ENCODE measurements around the gene RUNX1. TPM values are rescaled to one million over a fixed set of nuclear protein-coding genes. Genes with fewer than 3 reads are reported as not detected.

The RUNX1 gene
- total RNA-seq, 1 experiment from 2014 or later: 55.2 TPM

DNA sequence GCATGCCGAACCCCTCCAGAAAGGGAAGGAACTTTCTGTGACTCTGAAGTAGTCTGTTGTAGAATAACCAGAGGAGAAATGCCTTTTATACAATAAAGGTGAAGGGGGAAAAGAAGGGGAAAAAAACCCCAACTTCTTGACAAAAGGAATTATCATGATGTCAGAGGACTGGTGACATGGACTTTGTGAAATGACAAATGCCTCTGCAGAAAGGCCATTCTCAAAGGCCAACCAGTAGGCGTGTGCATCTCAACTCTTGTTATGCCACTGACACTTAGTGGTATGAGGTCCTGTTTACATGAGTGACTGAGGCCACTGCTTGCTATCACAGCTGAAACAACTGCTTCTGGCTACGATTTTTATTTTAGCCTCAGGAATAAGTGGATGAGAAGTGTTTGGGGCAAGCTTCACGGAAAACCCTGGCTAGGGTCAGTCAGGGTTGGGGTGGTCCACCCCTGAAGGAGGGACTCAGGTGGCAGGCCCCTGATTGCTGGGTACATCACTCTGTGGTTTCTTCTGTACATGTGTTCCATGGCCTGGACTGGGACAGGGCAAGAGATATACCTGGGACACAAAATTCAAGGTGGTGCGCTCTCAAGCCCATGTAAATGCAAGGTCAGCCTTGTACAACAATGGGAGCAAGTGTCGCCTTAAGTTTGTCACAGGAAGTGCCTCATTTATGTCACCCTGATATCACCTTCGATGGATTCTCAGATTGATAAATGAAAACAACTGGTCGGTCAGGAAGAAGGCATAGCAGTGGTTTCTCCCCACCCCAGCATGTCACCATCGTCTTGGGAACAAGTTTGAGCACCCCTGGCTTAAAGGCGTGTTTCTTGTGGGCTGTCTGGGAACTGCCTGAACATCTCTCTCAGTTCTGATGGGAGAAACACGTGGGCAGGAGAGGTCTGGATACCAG, 12.4 kb downstream of the RUNX1 start:
- no peak for DNase-seq
- no peak overlapping the region for H3K27ac ChIP-seq (ENCODE audit: low read length)
- ChIA-PET CTCF (no interaction called here), POLR2A (ENCODE audit: unreplicated experiment) (no interaction called here)
- no peaks in the 10 kb centered on the region for H3K9me3 ChIP-seq (ENCODE audit: low read length)
- peaks cover 11% of the 10 kb centered on the region; the same call in 1 of the 2 replicates for H3K36me3 ChIP-seq (ENCODE audit: low read depth, low read length)
- ATAC-seq: no peak
- H3K9me2 ChIP-seq (replicated peaks; ENCODE audit: low read length): no peaks in the 10 kb centered on the region
- H3K4me2 ChIP-seq (ENCODE audit: low read length): no peak overlapping the region
- H3K4me1 ChIP-seq (ENCODE audit: insufficient read depth, low read length): peaks cover 7% of the 10 kb centered on the region; the same call in 1 of the 2 replicates
- no peak overlapping the region for H3K4me3 ChIP-seq (ENCODE audit: low read length)
- intact Hi-C loops (cut with micrococcal nuclease): no loop called here
- no TSS peak for BruUV-seq (replicated peaks)
- no peak overlapping the region for H3K9ac ChIP-seq (ENCODE audit: low read length)
- H4K20me1 ChIP-seq (ENCODE audit: low read length): no peaks in the 10 kb centered on the region
- H3F3A ChIP-seq (ENCODE audit: low read length, unreplicated experiment): no peaks in the 10 kb centered on the region
- no peaks in the 10 kb centered on the region for H3K27me3 ChIP-seq (ENCODE audit: low read length)
- H3K79me2 ChIP-seq (ENCODE audit: low read length): peaks cover 98% of the 10 kb centered on the region
- TF ChIP-seq, protein P1, sequence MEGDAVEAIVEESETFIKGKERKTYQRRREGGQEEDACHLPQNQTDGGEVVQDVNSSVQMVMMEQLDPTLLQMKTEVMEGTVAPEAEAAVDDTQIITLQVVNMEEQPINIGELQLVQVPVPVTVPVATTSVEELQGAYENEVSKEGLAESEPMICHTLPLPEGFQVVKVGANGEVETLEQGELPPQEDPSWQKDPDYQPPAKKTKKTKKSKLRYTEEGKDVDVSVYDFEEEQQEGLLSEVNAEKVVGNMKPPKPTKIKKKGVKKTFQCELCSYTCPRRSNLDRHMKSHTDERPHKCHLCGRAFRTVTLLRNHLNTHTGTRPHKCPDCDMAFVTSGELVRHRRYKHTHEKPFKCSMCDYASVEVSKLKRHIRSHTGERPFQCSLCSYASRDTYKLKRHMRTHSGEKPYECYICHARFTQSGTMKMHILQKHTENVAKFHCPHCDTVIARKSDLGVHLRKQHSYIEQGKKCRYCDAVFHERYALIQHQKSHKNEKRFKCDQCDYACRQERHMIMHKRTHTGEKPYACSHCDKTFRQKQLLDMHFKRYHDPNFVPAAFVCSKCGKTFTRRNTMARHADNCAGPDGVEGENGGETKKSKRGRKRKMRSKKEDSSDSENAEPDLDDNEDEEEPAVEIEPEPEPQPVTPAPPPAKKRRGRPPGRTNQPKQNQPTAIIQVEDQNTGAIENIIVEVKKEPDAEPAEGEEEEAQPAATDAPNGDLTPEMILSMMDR (conservative IDR thresholded peaks at IDR 0.05; ENCODE audit: low read depth, low read length): no peak
- no peak for TF ChIP-seq EZH2 (IDR thresholded peaks at IDR 0.05; ENCODE audit: low read length, unreplicated experiment)
- no peak for TF ChIP-seq EZH2phosphoT487 (IDR thresholded peaks at IDR 0.05; ENCODE audit: borderline replicate concordance, low read length)
- H2AFZ ChIP-seq (ENCODE audit: low read length): no peak overlapping the region

GRCh38 chr21:35035581-35035980, 13.5 kb downstream of the RUNX1 start:
- Histone ChIP-seq H3K27ac (ENCODE audit: low read length) (no peak overlapping the region), H4K20me1 (ENCODE audit: low read length) (no peaks in the 10 kb centered on the region), H3K9me3 (ENCODE audit: low read length) (no peaks in the 10 kb centered on the region), H3K9ac (ENCODE audit: low read length) (no peak overlapping the region), H3K79me2 (ENCODE audit: low read length) (peaks cover 97% of the 10 kb centered on the region), H3K9me2 (replicated peaks; ENCODE audit: low read length) (no peaks in the 10 kb centered on the region), H3K27me3 (ENCODE audit: low read length) (no peaks in the 10 kb centered on the region), H3K4me1 (ENCODE audit: insufficient read depth, low read length) (peaks cover 7% of the 10 kb centered on the region; the same call in 1 of the 2 replicates), H3K36me3 (ENCODE audit: low read depth, low read length) (peaks cover 11% of the 10 kb centered on the region; the same call in 1 of the 2 replicates), H3K4me3 (ENCODE audit: low read length) (no peak overlapping the region), H3F3A (ENCODE audit: low read length, unreplicated experiment) (no peaks in the 10 kb centered on the region), H3K4me2 (ENCODE audit: low read length) (no peak overlapping the region), H2AFZ (ENCODE audit: low read length) (no peak overlapping the region)
- TF ChIP-seq EZH2 (IDR thresholded peaks at IDR 0.05; ENCODE audit: low read length, unreplicated experiment) (no peak), EZH2phosphoT487 (IDR thresholded peaks at IDR 0.05; ENCODE audit: borderline replicate concordance, low read length) (no peak)
- TF ChIP-seq, protein P1 (conservative IDR thresholded peaks at IDR 0.05; ENCODE audit: low read depth, low read length): no peak
- no peak for DNase-seq
- intact Hi-C loops (cut with micrococcal nuclease): no loop called here
- no TSS peak for BruUV-seq (replicated peaks)
- ATAC-seq: no peak
- ChIA-PET CTCF (no interaction called here), POLR2A (ENCODE audit: unreplicated experiment) (no interaction called here)

GRCh38 chr21:35035116-35035515, 14.0 kb downstream of the RUNX1 start:
- H3K27ac ChIP-seq (ENCODE audit: low read length): no peak overlapping the region
- H3K27me3 ChIP-seq (ENCODE audit: low read length): no peaks in the 10 kb centered on the region
- ATAC-seq: no peak
- H2AFZ ChIP-seq (ENCODE audit: low read length): no peak overlapping the region
- TF ChIP-seq EZH2phosphoT487 (IDR thresholded peaks at IDR 0.05; ENCODE audit: borderline replicate concordance, low read length) (no peak), EZH2 (IDR thresholded peaks at IDR 0.05; ENCODE audit: low read length, unreplicated experiment) (no peak)
- TF ChIP-seq, protein P1 (conservative IDR thresholded peaks at IDR 0.05; ENCODE audit: low read depth, low read length): no peak
- CTCF ChIA-PET: no interaction called here
- H3K4me1 ChIP-seq (ENCODE audit: insufficient read depth, low read length): peaks cover 7% of the 10 kb centered on the region; the same call in 1 of the 2 replicates
- no peaks in the 10 kb centered on the region for H3F3A ChIP-seq (ENCODE audit: low read length, unreplicated experiment)
- no peak overlapping the region for H3K9ac ChIP-seq (ENCODE audit: low read length)
- H3K36me3 ChIP-seq (ENCODE audit: low read depth, low read length): peaks cover 11% of the 10 kb centered on the region; the same call in 1 of the 2 replicates
- no TSS peak for BruUV-seq (replicated peaks)
- no peak for DNase-seq
- H3K4me3 ChIP-seq (ENCODE audit: low read length): no peak overlapping the region
- H3K9me2 ChIP-seq (replicated peaks; ENCODE audit: low read length): no peaks in the 10 kb centered on the region
- peaks cover 97% of the 10 kb centered on the region for H3K79me2 ChIP-seq (ENCODE audit: low read length)
- H3K9me3 ChIP-seq (ENCODE audit: low read length): no peaks in the 10 kb centered on the region
- POLR2A ChIA-PET (ENCODE audit: unreplicated experiment): no interaction called here
- H4K20me1 ChIP-seq (ENCODE audit: low read length): no peaks in the 10 kb centered on the region
- intact Hi-C loops (cut with micrococcal nuclease): no loop called here
- H3K4me2 ChIP-seq (ENCODE audit: low read length): no peak overlapping the region
